Esophagus squamous epithelium (tissue), 5 donors: ENCODE measurements around the gene RAB37. TPM values are rescaled to one million over a fixed set of nuclear protein-coding genes. Genes with fewer than 3 reads are reported as not detected.

Source experiments
- DNase-seq: peaks from one replicate; lab custom pipeline; 2025; lab: John Stamatoyannopoulos, UW
- H3K27ac ChIP-seq, 4 donors: fragments of 200-600 bp; sonication (generic); one replicate each; pipeline ENCODE4 v1.5.1; 2016 to 2019; ENCODE audit warnings: mild to moderate bottlenecking in 1 of 4
- H3K27me3 ChIP-seq, 4 donors: fragments of 200-600 bp; sonication (generic); 1 replicate in 3 of 4; 2 replicates in 1 of 4; pipeline versions ENCODE4 v1.5.1 to v1.6.0; 2017 to 2021; ENCODE audit warnings: antibody characterized with exemption in 1 of 4
- H3K36me3 ChIP-seq, 3 donors: fragments of 200-600 bp; sonication (generic); one replicate each; pipeline ENCODE4 v1.5.1; 2016 to 2019
- H3K4me1 ChIP-seq, 3 donors: fragments of 200-600 bp; sonication (generic); one replicate each; pipeline ENCODE4 v1.5.1; 2017 to 2019
- H3K4me3 ChIP-seq, 4 donors: fragments of 200-600 bp; sonication (generic); 1 replicate in 3 of 4; 2 replicates in 1 of 4; pipeline ENCODE4 v1.5.1; 2016 to 2019; ENCODE audit warnings: mild to moderate bottlenecking in 2 of 4, moderate library complexity in 1 of 4
- H3K9me3 ChIP-seq, 3 donors: fragments of 200-600 bp; sonication (generic); one replicate each; pipeline ENCODE4 v1.5.1; 2016 to 2019
- CTCF ChIP-seq, 6 experiments: fragments of 450-650 bp in 4 of 6; fragments of 200-600 bp in 2 of 6; sonication (generic) in 2 of 6; IDR thresholded peaks; one replicate each; pipeline ENCODE4 v1.5.1; 2016 to 2019; ENCODE audit warnings: antibody characterized with exemption in 6 of 6, mild to moderate bottlenecking in 4 of 6, moderate library complexity in 4 of 6
- POLR2A ChIP-seq, 4 donors: fragments of 450-650 bp; IDR thresholded peaks; one replicate each; pipeline ENCODE4 v1.6.1; 2017; ENCODE audit warnings: antibody characterized with exemption in 4 of 4, mild to moderate bottlenecking in 4 of 4, moderate library complexity in 3 of 4
- WGBS, 2 donors: methylation state at CpG; one replicate each; pipeline ENCODE4 v1.1.5; 2018; 5-methylcytosine and 5-hydroxymethylcytosine counted together
- intact Hi-C: fragments of 100-400 bp; cut with DNase I; formaldehyde crosslinking; loops from one replicate; pipeline ENCODE4 v1.15.0; 2022
- total RNA-seq, 4 donors: library from RNA; depleted of rRNA; stranded (reverse); fragments of >200 nt; gene quantifications; one replicate each; pipeline ENCODE4 v1.1.0, GENCODE V29; 2016
- donor health status: DM: yes; HTN: yes; CAD: no.

RAB37 gene
- total RNA-seq, 4 donors from 2014 or later = 0.44 to 3.2 (median 1.6) TPM; not detected in 1

- 73 to 85% methylated on average over 2 to 3 of the region's 3 CpGs for WGBS, 2 donors
- Histone ChIP-seq H3K27ac (no peak overlapping the region), H3K9me3 (no peaks in the 10 kb centered on the region), H3K4me1 (no peaks in the 10 kb centered on the region), H3K27me3 (peaks cover 0 to 15% (median 0%) of the 10 kb centered on the region in 4 donors), H3K4me3 (no peak overlapping the region), H3K36me3 (no peaks in the 10 kb centered on the region)
- TF ChIP-seq POLR2A (IDR thresholded peaks at IDR 0.05) (no peak), CTCF (IDR thresholded peaks at IDR 0.05) (no peak)
- intact Hi-C loops = no loop called here
- DNase-seq = no peak
These were observed 11.9 kb upstream of the RAB37 start for GRCh38 chr17:74725111-74725510.

- Histone ChIP-seq H3K4me3 (no peak overlapping the region), H3K27me3 (peaks cover 0 to 17% (median 0%) of the 10 kb centered on the region in 4 donors), H3K4me1 (peaks cover 0 to 3% (median 0%) of the 10 kb centered on the region in 3 donors), H3K9me3 (no peaks in the 10 kb centered on the region), H3K27ac (no peak overlapping the region), H3K36me3 (no peaks in the 10 kb centered on the region)
- DNase-seq = no peak
- intact Hi-C loops = no loop called here
- TF ChIP-seq CTCF (IDR thresholded peaks at IDR 0.05) (no peak), POLR2A (IDR thresholded peaks at IDR 0.05) (no peak)
- 71 to 89% methylated on average over 3 of the region's 3 CpGs for WGBS, 2 donors
These were observed 8.9 kb upstream of the RAB37 start for GRCh38 chr17:74728033-74728701.

- no peak for DNase-seq
- TF ChIP-seq POLR2A (IDR thresholded peaks at IDR 0.05) = no peak
- no peak for TF ChIP-seq CTCF (IDR thresholded peaks at IDR 0.05)
- Histone ChIP-seq H3K4me3 (no peak overlapping the region), H3K27ac (no peak overlapping the region), H3K36me3 (no peaks in the 10 kb centered on the region), H3K9me3 (no peaks in the 10 kb centered on the region), H3K27me3 (peaks cover 0 to 17% (median 0%) of the 10 kb centered on the region in 4 donors), H3K4me1 (peaks cover 0 to 3% (median 0%) of the 10 kb centered on the region in 3 donors)
- WGBS, 2 donors = 82 to 89% methylated on average over 3 of the region's 3 CpGs
- intact Hi-C loops = no loop called here
These were observed 8.4 kb upstream of the RAB37 start for GRCh38 chr17:74728702-74729075.

GRCh38 chr17:74729368-74729767, 7.7 kb upstream of the RAB37 start:
- TF ChIP-seq CTCF (IDR thresholded peaks at IDR 0.05) (no peak), POLR2A (IDR thresholded peaks at IDR 0.05) (no peak)
- Histone ChIP-seq H3K36me3 (no peaks in the 10 kb centered on the region), H3K4me1 (peaks cover 0 to 3% (median 0%) of the 10 kb centered on the region in 3 donors), H3K27me3 (peaks cover 0 to 21% (median 0%) of the 10 kb centered on the region in 4 donors), H3K27ac (no peak overlapping the region), H3K4me3 (no peak overlapping the region), H3K9me3 (no peaks in the 10 kb centered on the region)
- DNase-seq = no peak
- intact Hi-C loops = no loop called here
- WGBS, 2 donors = 80% methylated on average over 1 of the region's 5 CpGs; no CpG with 5 or more reads in 1 of the 2 donors

- Histone ChIP-seq H3K9me3 (no peaks in the 10 kb centered on the region), H3K4me3 (no peak overlapping the region), H3K27ac (no peak overlapping the region), H3K27me3 (peaks cover 0 to 24% (median 0%) of the 10 kb centered on the region in 4 donors), H3K4me1 (peaks cover 0 to 3% (median 0%) of the 10 kb centered on the region in 3 donors), H3K36me3 (no peaks in the 10 kb centered on the region)
- DNase-seq = no peak
- 70 to 82% methylated on average over 2 to 13 of the region's 15 CpGs for WGBS, 2 donors
- TF ChIP-seq CTCF (IDR thresholded peaks at IDR 0.05) (no peak), POLR2A (IDR thresholded peaks at IDR 0.05) (no peak)
- intact Hi-C loops = loop anchor here (5.0 kb wide), 1 partner anchor 73 kb away; no protein-coding TSS in a partner anchor
These were observed 7.2 kb upstream of the RAB37 start for GRCh38 chr17:74729866-74730265.
